Airway epithelial cell (primary cell): Measurements from ENCODE around the gene ILDR1. TPM values are rescaled to one million over a fixed set of nuclear protein-coding genes. Genes with fewer than 3 reads are reported as not detected.

Experiments
- total RNA-seq: library from RNA; depleted of rRNA; stranded (reverse); fragments of >200 nt; gene quantifications from 2 replicates; pipeline ENCODE4 v1.2.3, GENCODE V29; 2015

ILDR1 gene
- total RNA-seq = 1.7 and 1.9 TPM in 2 replicates

DNA sequence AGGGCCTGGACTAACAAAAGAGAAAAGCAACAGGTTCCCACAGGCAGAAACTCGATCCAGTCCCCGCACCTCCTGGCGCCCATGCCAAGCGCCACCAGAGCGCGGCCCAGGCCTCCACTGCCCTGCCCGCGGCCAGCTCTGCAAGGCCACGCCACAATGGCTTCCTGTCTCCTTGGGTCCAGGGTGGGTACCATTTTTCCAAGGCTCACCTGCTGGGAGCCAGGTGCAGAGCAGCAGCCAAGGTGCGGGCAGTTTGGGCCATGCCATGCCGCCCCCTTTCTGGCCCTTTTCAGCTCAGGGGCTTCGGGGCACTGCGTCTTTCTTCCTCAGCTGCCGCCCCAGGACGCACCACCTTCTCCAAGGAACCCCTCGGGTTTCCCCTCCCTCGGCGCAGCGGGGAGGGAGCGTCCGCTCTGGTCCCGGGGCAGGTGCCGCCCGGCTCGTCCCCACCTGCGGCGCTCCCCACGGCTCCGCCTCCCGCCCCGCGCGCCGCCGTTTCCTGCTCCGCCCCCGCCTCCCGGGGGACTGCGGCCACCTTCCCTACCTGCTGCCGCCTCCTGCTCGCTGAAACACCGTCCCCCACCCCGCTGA lies at the start of gene ILDR1:
Gene ILDR1 (minus strand): TSS at position 437 of the 591 bp plus-strand sequence. CDS start 170 bp downstream, at position 267.

DNA sequence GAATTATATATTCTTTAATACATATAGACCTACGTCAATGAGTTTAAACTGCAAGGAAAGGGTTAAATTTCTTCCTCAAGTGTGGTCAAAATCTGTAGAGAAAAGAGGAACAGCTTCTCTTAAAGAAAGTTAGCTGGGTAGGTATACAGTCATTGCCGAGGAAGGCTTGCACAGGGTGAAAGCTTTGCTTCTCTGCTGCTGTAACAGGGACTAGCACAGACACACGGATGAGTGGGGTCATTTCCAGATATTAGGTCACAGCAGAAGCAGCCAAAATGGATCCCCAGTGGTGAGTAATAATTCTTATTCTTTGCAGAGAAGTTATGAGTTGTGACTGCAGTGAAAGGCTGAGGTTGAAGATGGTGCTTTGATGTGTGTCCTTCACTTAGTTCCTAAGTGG lies 33.2 kb upstream of the ILDR1 start, which contains the start of gene CD86:
Gene CD86 (plus strand): TSS at position 148 of the 400 bp plus-strand sequence. CDS start 128 bp downstream, at position 276.

Other genes with a start within 250 kb of the ILDR1 start
- gene IQCB1, start 187.2 kb downstream of the ILDR1 start, total RNA-seq = 7.9 and 12.9 TPM in 2 replicates
- 3.2 and 5.7 TPM in 2 replicates for gene EAF2, start 187.0 kb downstream of the ILDR1 start, total RNA-seq
- 1.1 and 3.0 TPM in 2 replicates for gene SLC15A2, start 127.8 kb downstream of the ILDR1 start, total RNA-seq
- gene CD86, start 33.1 kb upstream of the ILDR1 start, total RNA-seq = 0.21 TPM in 1 of 2 replicates, not detected in the other
- gene CASR, start 161.4 kb upstream of the ILDR1 start, total RNA-seq = not detected in 2 replicates